B cell (primary cell): ENCODE measurements around the gene RPL28. TPM values are rescaled to one million over a fixed set of nuclear protein-coding genes. Genes with fewer than 3 reads are reported as not detected.

Experiments used
- ATAC-seq: fragments of 200-7000 bp; cut with Tn5 transposase; one replicate; pipeline ENCODE4 v1.10.0; 2021; ENCODE audit warnings: low read depth, mild to moderate bottlenecking, moderate number of reproducible peaks, moderate library complexity
- CTCF ChIA-PET: fragments of 350-600 bp; sonication (Branson Sonifier 250); formaldehyde crosslinking; loops from one replicate; lab custom pipeline; 2021; ENCODE audit warnings: antibody characterized with exemption, inconsistent platforms; lab: Charles Lee
- POLR2A ChIA-PET: fragments of 350-600 bp; sonication (Branson Sonifier 250); formaldehyde crosslinking; loops from one replicate; lab custom pipeline; 2021; ENCODE audit warnings: antibody characterized with exemption; lab: Charles Lee
- DNase-seq: peaks from one replicate; pipeline ENCODE4 v3.0.0; 2013
- H2AFZ ChIP-seq: 2 replicates; pipeline ENCODE4 v1.6.1; 2012; ENCODE audit warnings: mild to moderate bottlenecking, low read depth, low read length; ENCODE audit not compliant: insufficient read depth, poor library complexity, severe bottlenecking
- H3K27ac ChIP-seq, 2 donors: 1 replicate in 1 of 2; 2 replicates in 1 of 2; pipeline ENCODE4 v1.5.1; 2012 to 2013; ENCODE audit warnings: low read length in 2 of 2, mild to moderate bottlenecking in 2 of 2, moderate library complexity in 1 of 2
- H3K27me3 ChIP-seq, 4 experiments: fragments of 200-600 bp in 1 of 4; sonication (generic) in 1 of 4; replicated peaks in 1 of 4; 1 replicate in 2 of 4; 2 replicates in 2 of 4; pipeline versions ENCODE4 v1.6.1 to v1.7.0; 2013 to 2016; ENCODE audit warnings: low read length in 3 of 4, mild to moderate bottlenecking in 2 of 4, mixed read lengths in 1 of 4, moderate library complexity in 1 of 4; ENCODE audit not compliant: insufficient read depth in 4 of 4, control insufficient read depth in 3 of 4; ENCODE audit errors: control extremely low read depth in 1 of 4
- H3K36me3 ChIP-seq, 2 experiments: replicated peaks in 1 of 2; 1 replicate in 1 of 2; 2 replicates in 1 of 2; pipeline versions ENCODE4 v1.6.1 to v1.7.1; 2013; ENCODE audit warnings: low read length in 1 of 2; ENCODE audit not compliant: insufficient read depth in 2 of 2, control insufficient read depth in 1 of 2; ENCODE audit errors: control extremely low read depth in 1 of 2, extremely low read depth in 1 of 2
- H3K4me1 ChIP-seq, 2 donors: fragments of 200-600 bp in 1 of 2; sonication (generic) in 1 of 2; 1 replicate in 1 of 2; 2 replicates in 1 of 2; pipeline versions ENCODE4 v1.5.1 to v1.6.1; 2013 to 2017; ENCODE audit warnings: low read length in 2 of 2; ENCODE audit not compliant: control insufficient read depth in 2 of 2, insufficient read depth in 2 of 2
- H3K4me2 ChIP-seq: replicated peaks from 2 replicates; pipeline ENCODE3; 2012; ENCODE audit warnings: mild to moderate bottlenecking, low read depth, low read length; ENCODE audit not compliant: poor library complexity, severe bottlenecking
- H3K4me3 ChIP-seq, 5 experiments: fragments of 200-600 bp in 1 of 5; sonication (generic) in 1 of 5; 1 replicate in 3 of 5; 2 replicates in 2 of 5; pipeline versions ENCODE4 v1.5.1 to v1.7.0; 2011 to 2016; ENCODE audit warnings: low read length in 4 of 5, mild to moderate bottlenecking in 4 of 5, low read depth in 2 of 5, control low read depth in 1 of 5, moderate library complexity in 1 of 5; ENCODE audit not compliant: insufficient read depth in 1 of 5; ENCODE audit errors: control extremely low read depth in 1 of 5, extremely low read depth in 1 of 5
- H3K79me2 ChIP-seq: fragments of 200-600 bp; sonication (generic); one replicate; pipeline ENCODE4 v1.6.0; 2016; ENCODE audit warnings: low read length; ENCODE audit not compliant: control insufficient read depth, insufficient read depth
- H3K9ac ChIP-seq: fragments of 200-600 bp; sonication (generic); 2 replicates; pipeline ENCODE4 v1.6.1; 2017; ENCODE audit warnings: mild to moderate bottlenecking, low read length, moderate library complexity
- H3K9me3 ChIP-seq, 3 donors: one replicate each; pipeline versions ENCODE4 v1.6.1 to v1.7.1; 2013; ENCODE audit warnings: low read length in 2 of 3; ENCODE audit not compliant: control insufficient read depth in 2 of 3, insufficient read depth in 1 of 3; ENCODE audit errors: control extremely low read depth in 1 of 3
- H4K20me1 ChIP-seq: 2 replicates; pipeline ENCODE4 v1.6.0; 2012; ENCODE audit warnings: mild to moderate bottlenecking, low read length; ENCODE audit not compliant: insufficient read depth, control insufficient read depth, poor library complexity, severe bottlenecking
- H3K27ac Mint-ChIP-seq: one replicate; pipeline ENCODE4 v1.8.0; 2021; ENCODE audit warnings: mixed read lengths
- H3K27me3 Mint-ChIP-seq: one replicate; pipeline ENCODE4 v1.8.0; 2021; ENCODE audit warnings: mixed read lengths
- H3K4me1 Mint-ChIP-seq: one replicate; pipeline ENCODE4 v1.8.0; 2021; ENCODE audit warnings: mixed read lengths
- H3K4me3 Mint-ChIP-seq: one replicate; pipeline ENCODE4 v1.8.0; 2021; ENCODE audit warnings: mixed read lengths
- H3K9me3 Mint-ChIP-seq: one replicate; pipeline ENCODE4 v1.8.0; 2022; ENCODE audit warnings: mixed read lengths; ENCODE audit not compliant: insufficient read depth
- CTCF ChIP-seq: fragments of 200-600 bp; IDR thresholded peaks from one replicate; pipeline ENCODE4 v1.8.0; 2022; ENCODE audit warnings: antibody characterized with exemption, mild to moderate bottlenecking
- EZH2 ChIP-seq: IDR thresholded peaks from 2 replicates; pipeline ENCODE4 v1.6.1; 2012; ENCODE audit warnings: borderline replicate concordance, low read depth, mild to moderate bottlenecking, moderate library complexity, low read length; ENCODE audit not compliant: insufficient read depth, poor library complexity, severe bottlenecking
- WGBS: methylation state at CpG from one replicate; pipeline ENCODE4 v1.1.5; 2013; ENCODE audit warnings: missing lambda C conversion rate; ENCODE audit not compliant: insufficient coverage; 5-methylcytosine and 5-hydroxymethylcytosine counted together
- intact Hi-C: fragments of 100-400 bp; cut with micrococcal nuclease; formaldehyde crosslinking; loops from one replicate; pipeline ENCODE4 v1.10.0; 2022
- polyA plus RNA-seq: library from polyadenylated mRNA; depleted of rRNA; stranded (reverse); fragments of >200 nt; gene quantifications from 2 replicates; pipeline ENCODE4 v1.2.3, GENCODE V29; 2012
- total RNA-seq, 2 donors: library from RNA; stranded (reverse); fragments of 120-200 nt in 1 of 2; gene quantifications; 1 replicate in 1 of 2; 2 replicates in 1 of 2; pipeline versions ENCODE4 v1.2.3 to v1.2.4, GENCODE V29; 2013 to 2022

RPL28 gene
- total and polyA plus RNA-seq, 2 donors (not counting 1 experiment from before 2014, with no cell fraction given) = 2,578 to 4,661 TPM

GRCh38 chr19:55382013-55382412 is 3.7 kb upstream of the RPL28 start:
- H3K27ac Mint-ChIP-seq = no peak overlapping the region
- Histone ChIP-seq H3K4me1 (peaks cover 20 to 32% of the 10 kb centered on the region in 2 donors), H3K4me2 (no peak overlapping the region), H4K20me1 (peaks cover 17% of the 10 kb centered on the region), H3K9me3 (no peaks in the 10 kb centered on the region), H3K79me2 (peaks cover 24% of the 10 kb centered on the region), H3K4me3 (no peak overlapping the region), H2AFZ (no peak overlapping the region), H3K27ac (no peak overlapping the region), H3K9ac (no peak overlapping the region), H3K27me3 (no peaks in the 10 kb centered on the region), H3K36me3 (peaks cover 0 to 3% of the 10 kb centered on the region in 2 experiments)
- DNase-seq = no peak
- WGBS = 97% methylated on average over 5 of the region's 5 CpGs
- ATAC-seq = no peak
- CTCF ChIA-PET = interaction anchor here (3.1 kb wide), 1 partner anchor 241 kb away, joined by 39 read pairs; no protein-coding TSS in a partner anchor
- intact Hi-C loops = no loop called here
- H3K9me3 Mint-ChIP-seq = no peaks in the 10 kb centered on the region
- H3K4me3 Mint-ChIP-seq = peak overlapping the region; percentile 53
- no peaks in the 10 kb centered on the region for H3K27me3 Mint-ChIP-seq
- peaks cover 34% of the 10 kb centered on the region for H3K4me1 Mint-ChIP-seq
- TF ChIP-seq CTCF (no peak), EZH2 (no peak)
- POLR2A ChIA-PET = no interaction called here

DNA sequence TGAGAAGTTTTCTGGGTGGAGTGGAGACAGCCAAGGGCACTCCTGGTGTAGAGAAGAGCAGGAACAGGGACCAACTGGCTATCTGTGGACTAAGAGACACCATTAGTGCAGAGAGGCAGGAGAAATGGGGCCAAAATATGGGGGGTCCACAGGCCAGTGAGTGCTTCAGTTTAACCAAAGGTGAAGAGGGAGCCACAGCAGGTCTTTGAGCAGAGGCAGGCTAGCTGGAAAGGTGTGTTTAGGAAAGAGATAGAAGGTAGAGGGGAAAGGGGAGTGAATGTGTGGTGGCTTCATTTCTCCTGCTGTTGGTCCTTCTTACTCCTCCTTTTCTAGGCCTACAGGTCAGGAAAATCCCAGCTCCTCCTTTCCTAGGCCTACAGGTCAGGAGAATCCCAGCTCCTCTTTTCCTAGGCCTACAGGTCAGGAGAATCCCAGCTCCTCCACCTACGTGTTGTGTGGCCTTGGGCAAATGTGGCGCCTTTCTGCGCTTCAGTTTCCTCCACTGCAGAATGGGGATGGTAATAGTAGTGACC is 3.1 kb upstream of the RPL28 start:
- Histone ChIP-seq H2AFZ (no peak overlapping the region), H3K36me3 (peaks cover 0 to 9% of the 10 kb centered on the region in 2 experiments), H3K4me3 (no peak overlapping the region), H3K27me3 (no peaks in the 10 kb centered on the region), H3K27ac (no peak overlapping the region), H3K4me1 (peaks cover 26 to 38% of the 10 kb centered on the region in 2 donors), H4K20me1 (peaks cover 23% of the 10 kb centered on the region), H3K9me3 (no peaks in the 10 kb centered on the region), H3K9ac (no peak overlapping the region), H3K79me2 (peaks cover 30% of the 10 kb centered on the region), H3K4me2 (no peak overlapping the region)
- H3K4me3 Mint-ChIP-seq = peak overlapping the region; percentile 89
- H3K9me3 Mint-ChIP-seq = no peaks in the 10 kb centered on the region
- WGBS = 100% methylated on average over 3 of the region's 3 CpGs
- TF ChIP-seq CTCF (no peak), EZH2 (no peak)
- intact Hi-C loops = no loop called here
- no peaks in the 10 kb centered on the region for H3K27me3 Mint-ChIP-seq
- CTCF ChIA-PET = interaction anchor here (1.6 to 3.1 kb wide), 5 partner anchors 43 to 241 kb away, joined by 9 to 39 read pairs (median 19); partner anchors contain the start of gene KMT5C
- peaks cover 40% of the 10 kb centered on the region for H3K4me1 Mint-ChIP-seq
- no peak for ATAC-seq
- POLR2A ChIA-PET = interaction anchor here (1.2 to 2.6 kb wide), 2 partner anchors 43 to 241 kb away, joined by 11 to 12 read pairs; partner anchors contain the start of gene KMT5C
- H3K27ac Mint-ChIP-seq = peak overlapping the region; percentile 46
- DNase-seq = no peak
